COR-L47 (cell line): ENCODE data around the gene PTPRG.

Experiments used
- DNase-seq: peaks from one replicate; lab custom pipeline; 2025; lab: John Stamatoyannopoulos, UW

Gene PTPRG

DNA sequence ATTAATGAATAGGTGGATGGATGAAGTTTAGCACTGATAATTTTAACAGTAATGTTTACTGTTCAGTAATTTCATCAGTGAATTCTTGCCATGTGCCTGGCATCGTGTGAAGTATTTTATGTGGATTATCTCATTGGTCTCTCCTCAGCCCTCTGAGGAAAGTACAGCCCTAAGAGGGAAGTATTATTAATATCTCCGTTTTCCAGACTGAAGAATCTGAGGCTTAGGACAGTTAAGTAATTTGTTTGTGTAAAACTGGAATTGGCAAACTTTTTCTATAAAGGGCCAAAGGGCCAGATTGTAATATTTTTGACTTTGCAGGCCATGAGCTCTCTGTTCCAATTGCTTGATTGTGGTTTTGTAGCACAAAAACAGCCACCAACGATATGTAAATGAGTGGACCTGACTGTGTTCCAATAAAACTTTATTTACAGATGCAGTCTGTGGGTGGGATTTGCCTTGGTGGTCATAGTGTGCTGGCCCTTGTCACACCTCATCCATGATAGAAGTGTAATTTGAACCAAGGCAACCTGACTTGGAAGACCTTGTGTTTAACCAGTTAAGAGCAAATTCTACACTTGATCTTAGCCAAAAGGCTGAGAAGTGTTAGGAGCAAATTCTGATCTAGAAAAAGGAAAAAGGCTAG is 556.7 kb downstream of the PTPRG start:
- no peak for DNase-seq

- DNase-seq, result no peak
Measured at GRCh38 chr3:62119139-62119538, 557.8 kb downstream of the PTPRG start.

DNA sequence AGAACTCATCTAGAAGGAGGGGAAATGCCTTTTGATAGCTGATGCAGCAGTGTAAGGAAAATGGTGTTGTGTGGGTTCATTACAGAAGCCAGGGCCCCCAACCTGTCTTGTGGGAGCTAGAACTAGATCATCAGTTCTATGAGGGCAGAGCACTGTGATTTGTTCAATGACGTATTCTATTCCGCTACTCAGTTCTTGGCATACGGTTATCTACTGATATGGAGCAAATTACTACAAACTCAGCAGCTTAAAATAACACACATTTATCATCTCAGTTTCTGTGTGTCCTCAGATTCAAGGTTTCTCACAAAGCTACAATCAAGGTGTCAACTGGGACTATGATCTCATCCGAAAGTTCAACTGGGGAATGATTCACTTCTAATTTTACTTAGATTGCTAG is 561.4 kb downstream of the PTPRG start:
- DNase-seq, result no peak

DNA sequence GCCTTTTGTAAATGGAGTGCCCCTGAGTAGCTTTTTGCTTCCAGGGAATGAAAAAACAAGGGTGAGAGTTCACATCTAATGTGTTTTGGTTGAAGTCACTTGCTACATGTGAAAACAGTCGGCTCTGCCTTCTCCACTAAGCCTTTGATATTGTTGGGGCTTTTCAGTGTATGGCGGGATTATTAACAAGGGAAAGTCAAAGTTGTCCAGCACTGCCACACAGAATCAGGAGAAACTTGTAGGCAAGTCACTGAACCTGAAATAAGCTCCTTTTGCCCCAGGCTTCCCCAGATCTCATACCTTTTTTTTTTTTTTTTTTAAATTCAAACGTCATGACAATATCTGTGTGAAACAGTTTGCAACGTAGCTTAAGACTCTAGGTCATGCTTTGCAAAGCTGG is 564.0 kb downstream of the PTPRG start:
- DNase-seq, result no peak

GRCh38 chr3:62127116-62127515 is 565.7 kb downstream of the PTPRG start:
- no peak for DNase-seq

- no peak for DNase-seq
Measured at GRCh38 chr3:62128051-62128450, 566.7 kb downstream of the PTPRG start.

DNA sequence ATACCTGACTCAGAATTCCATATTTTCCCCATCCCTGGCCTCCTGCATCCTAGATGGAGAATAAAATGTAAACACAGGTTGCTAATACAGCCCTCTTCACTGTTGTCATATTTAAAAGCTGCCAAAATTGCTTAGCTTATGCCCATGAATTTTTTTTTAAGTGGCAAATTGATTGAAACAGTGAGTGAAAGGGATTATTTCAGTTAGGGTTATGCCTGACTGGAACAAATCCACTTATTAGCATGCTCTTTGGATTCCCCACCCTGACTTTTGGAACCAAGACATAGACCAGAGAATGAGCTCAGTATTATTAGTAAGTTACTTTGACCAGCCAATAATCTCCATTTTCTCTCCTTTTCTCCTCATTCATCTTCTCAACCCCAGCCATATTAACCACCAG is 567.3 kb downstream of the PTPRG start:
- no peak for DNase-seq

DNA sequence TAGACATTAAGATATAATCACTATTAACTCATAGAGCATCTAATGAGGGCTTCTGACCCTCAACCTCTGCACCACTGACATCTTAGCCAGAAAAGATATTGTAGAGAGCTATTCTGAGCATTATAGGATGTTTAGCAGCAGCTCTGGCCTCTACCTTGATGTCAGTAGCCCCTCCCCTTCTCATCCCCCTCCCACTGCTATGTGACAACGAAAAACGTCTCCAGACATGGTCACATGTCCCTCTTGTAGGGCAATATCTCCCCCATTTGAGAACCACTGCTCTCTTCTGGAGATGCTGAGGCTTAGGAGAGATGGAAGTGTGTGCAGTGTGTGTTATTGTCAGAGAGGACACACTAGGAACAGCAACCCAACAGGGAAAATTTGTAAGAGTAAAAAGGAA is 569.7 kb downstream of the PTPRG start:
- DNase-seq, result no peak

DNA sequence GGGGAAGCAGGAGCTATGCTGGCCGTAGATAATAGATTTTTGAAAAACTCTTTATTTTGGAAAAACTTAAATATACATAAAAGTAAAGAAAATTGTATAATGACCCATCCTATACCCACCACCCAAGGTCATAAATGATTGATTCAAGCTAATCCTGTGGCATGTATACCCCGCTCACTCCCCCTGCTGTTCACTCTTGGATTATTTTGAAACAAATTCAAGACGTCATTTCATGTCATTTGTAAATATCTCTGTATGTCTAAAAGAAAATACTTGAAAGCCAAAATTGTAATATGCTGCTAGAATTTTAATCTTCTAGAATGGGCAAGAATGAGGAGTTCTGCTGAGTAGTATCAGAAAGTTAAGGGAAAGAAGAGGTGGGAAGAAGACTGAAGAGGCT is 570.2 kb downstream of the PTPRG start:
- peak; percentile 1 for DNase-seq

- no peak for DNase-seq
Measured at GRCh38 chr3:62132027-62132602, 570.7 kb downstream of the PTPRG start.

GRCh38 chr3:62133015-62133414 is 571.6 kb downstream of the PTPRG start:
- no peak for DNase-seq

DNA sequence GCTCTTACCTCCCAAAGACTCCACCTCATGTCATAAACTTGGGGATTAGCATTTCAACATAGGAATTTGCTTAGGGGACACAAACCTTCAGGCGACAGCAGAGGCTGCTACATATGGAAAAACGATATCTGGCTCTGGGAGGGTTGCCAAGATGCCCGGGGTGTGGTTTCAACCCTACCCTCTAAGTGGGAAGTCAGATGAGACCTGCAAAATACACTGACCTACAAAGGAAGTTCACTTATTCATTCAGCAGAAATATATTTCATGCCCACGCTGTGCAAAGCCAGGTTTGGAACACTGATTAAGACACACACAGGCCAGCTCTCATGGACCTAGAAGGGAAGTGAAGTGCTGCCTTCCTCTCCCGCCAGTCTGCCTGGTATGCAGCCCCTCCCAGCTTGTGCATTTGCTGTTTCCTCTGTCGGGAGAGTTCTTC is 572.7 kb downstream of the PTPRG start:
- DNase-seq, result peak; percentile 1

- DNase-seq, result no peak
Measured at GRCh38 chr3:62135741-62136140, 574.4 kb downstream of the PTPRG start.

DNA sequence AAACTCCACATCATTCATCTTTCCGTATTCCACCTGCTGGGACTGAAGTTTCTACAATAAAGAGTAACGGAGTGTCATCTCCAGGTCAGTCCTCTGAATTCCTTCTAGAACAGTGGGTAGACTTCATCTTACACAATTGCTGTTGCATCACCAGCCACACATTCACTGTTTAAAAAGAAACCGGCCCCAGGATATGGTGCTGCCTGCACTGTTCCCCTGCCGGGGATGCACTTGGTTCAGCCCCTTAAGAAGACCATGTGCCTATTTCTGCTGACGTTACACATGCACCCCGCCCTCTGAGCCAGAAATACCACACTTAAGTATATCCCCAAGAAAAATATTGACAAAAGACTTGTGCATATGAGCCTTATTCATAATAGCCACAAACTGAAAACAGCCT is 578.6 kb downstream of the PTPRG start:
- DNase-seq, result no peak

DNA sequence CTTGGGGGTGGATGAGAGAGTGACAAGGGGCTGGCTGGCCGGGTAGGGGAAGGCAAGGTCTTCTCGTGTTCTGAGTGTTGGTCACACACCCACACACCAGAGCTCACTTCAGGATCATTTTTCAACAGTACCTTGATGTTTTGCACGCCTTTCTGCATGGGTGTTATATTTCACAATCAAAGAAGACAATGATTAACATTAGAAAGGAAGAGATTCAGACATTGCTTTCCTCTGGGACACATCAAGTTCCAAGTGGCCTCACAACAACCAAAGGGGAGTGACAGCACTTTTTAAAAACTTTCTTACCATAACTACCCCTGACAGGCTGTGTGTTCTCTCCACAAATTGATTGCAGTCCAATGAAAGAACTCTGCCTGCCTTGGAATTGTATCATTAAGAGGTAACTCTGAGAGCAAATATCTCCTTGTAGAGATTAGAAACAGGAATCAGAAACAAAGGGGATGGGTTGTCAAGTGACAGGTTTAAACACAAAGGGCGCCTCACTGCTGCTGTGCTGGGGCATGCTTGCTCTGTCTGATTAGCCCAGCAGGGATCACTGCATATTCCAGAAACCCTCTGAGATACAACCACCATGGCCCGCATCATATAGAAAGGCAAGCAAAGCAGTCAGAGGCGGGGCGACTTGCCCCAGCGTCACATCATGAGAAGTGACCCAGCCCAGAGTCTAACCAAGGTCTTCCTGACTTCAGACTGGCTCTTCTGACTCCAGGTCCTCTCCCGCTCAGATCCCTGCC is 581.1 kb downstream of the PTPRG start:
- no peak for DNase-seq

DNA sequence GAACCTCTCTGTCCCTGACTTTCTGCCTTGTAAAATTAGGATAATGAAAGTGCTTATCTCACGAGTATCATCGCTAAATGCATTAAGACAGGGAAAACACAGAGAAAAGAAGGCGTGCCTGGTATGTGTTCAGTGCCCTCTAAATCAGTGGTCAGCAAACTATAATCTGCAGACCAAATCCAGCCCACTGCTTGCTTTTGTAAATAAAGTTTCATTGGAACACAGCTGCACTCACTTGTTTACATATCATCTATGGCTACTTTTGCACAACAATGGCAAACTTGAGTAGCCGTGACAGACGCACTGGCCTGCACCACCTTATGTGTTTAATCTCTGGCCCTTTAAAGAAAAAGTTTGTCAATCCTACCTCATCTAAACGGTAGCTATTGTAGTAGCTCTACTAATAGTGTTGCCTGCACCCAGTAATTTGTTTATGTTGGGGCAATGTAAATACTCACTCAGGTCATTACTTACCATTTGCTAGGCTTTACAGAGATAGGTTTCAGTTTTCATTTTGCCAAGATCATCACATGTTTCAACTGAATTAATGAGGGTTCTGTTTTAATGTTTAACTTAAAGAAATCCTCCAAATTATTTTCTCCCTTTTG is 582.6 kb downstream of the PTPRG start:
- no peak for DNase-seq

GRCh38 chr3:62144482-62144881 is 583.1 kb downstream of the PTPRG start:
- no peak for DNase-seq

DNA sequence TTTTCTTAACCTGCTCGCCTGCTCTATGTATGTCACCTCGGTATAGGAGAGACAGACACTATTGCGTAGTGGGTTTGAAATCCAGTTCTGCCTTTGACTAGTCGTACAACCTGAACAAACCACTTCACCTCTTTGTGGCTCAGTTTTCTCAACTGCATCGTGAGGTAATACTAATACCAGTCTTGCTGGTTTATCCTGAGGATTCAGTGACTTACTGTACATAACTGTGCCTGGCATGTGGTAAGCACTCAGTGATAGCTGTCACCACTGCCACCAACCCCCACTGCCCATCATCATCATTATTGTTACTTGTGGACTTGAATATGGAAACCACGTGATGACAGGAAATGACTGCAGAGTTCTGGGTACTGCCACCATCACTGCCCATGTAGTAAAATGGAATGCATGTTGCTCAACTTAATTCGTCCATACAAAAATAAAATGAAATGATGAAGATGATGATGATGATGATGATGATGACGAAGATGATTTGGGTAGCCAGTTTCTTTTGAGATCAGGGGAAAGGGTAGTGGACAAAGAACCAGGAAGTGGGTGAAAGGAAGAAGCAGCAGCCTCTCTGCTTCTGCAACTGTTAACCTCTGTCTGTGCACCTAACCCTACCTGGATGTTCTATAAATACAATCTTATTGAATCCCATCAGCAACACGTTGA is 583.9 kb downstream of the PTPRG start:
- DNase-seq, result no peak

GRCh38 chr3:62149539-62149938 is 588.2 kb downstream of the PTPRG start:
- DNase-seq, result no peak

- no peak for DNase-seq
Measured at GRCh38 chr3:62149962-62150361, 588.6 kb downstream of the PTPRG start.

DNA sequence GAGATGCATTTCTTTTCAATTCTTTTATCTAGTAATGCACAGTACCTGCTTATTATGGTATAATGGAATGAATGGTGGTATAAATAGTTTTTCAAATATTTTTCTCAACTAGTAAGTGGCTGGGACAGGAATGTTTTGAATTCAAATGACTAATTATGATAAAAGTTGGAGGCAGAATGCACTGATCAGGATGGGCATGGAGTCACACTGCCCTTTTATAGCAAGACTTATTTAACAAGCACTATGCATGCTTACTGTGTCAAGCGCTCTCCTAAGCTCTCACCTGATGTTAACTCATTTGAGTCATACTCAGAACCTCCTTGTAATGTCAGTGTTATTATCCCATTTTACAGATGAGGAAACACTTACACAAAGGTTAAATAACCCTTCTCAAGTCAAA is 590.2 kb downstream of the PTPRG start:
- DNase-seq, result no peak

DNA sequence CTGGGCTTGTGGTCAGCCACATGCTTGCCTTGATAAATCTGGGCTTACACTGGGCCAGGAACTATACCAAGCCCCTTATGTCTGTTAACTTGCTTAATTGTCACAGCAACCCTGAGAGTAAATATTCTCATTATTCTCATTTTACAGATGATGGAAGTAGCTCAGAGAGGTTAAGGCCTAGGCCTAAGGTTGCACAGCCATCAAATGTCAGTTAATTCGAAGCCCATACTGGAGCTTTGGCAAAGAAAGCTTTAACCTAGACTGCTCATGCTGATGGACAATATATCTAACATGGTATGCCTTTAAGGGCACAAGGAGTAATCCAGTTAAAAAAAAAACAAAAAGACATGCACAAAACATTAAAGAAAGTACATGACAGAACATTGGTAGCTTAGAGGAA is 591.9 kb downstream of the PTPRG start:
- no peak for DNase-seq
